H4 (cell line): ENCODE data around the gene SMIM29. TPM values are rescaled to one million over a fixed set of nuclear protein-coding genes. Genes with fewer than 3 reads are reported as not detected.
"Not testable (repeated sequence)": the region's sequence is repeated elsewhere in the genome, so short reads cannot be mapped to it uniquely, and the experiment has no call there.

Experiments used
- DNase-seq: peaks from one replicate; pipeline ENCODE4 v3.0.0-alpha.2; 2015; ENCODE audit warnings: low spot score
- total RNA-seq: library from RNA; depleted of rRNA; stranded (reverse); fragments of >200 nt; shearing (Covaris generic); gene quantifications from 2 replicates; pipeline ENCODE4 v1.2.3, GENCODE V29; 2014; rRNA removed

Gene SMIM29
- 46.4 and 61.4 TPM in 2 replicates for total RNA-seq

GRCh38 chr6:34248727-34249468, at the start of gene SMIM29:
Gene SMIM29 (minus strand): TSS chr6:34249006. CDS start chr6:34247791, 1,215 bp downstream.
- peak; percentile 86 for DNase-seq

GRCh38 chr6:34295721-34296120, 46.9 kb upstream of the SMIM29 start:
- no peak for DNase-seq

- DNase-seq = no peak
Measured at GRCh38 chr6:34292954-34293353, 44.1 kb upstream of the SMIM29 start.

- DNase-seq = no peak
Measured at GRCh38 chr6:34289137-34289536, 40.3 kb upstream of the SMIM29 start.

- no peak for DNase-seq
Measured at GRCh38 chr6:34288581-34288980, 39.8 kb upstream of the SMIM29 start.

GRCh38 chr6:34285448-34286164, 36.8 kb upstream of the SMIM29 start:
- DNase-seq = no peak

- DNase-seq = peak; percentile 17
Measured at GRCh38 chr6:34284563-34285447, 36.0 kb upstream of the SMIM29 start.

- DNase-seq = no peak
Measured at GRCh38 chr6:34281702-34282334, 33.0 kb upstream of the SMIM29 start.

- DNase-seq = no peak
Measured at GRCh38 chr6:34280216-34280615, 31.4 kb upstream of the SMIM29 start.

GRCh38 chr6:34278833-34279232, 30.0 kb upstream of the SMIM29 start:
- DNase-seq = no peak

- no peak for DNase-seq
Measured at GRCh38 chr6:34277763-34278112, 28.9 kb upstream of the SMIM29 start.

- no peak for DNase-seq
Measured at GRCh38 chr6:34276881-34277762, 28.3 kb upstream of the SMIM29 start.

- DNase-seq = no peak
Measured at GRCh38 chr6:34276191-34276590, 27.4 kb upstream of the SMIM29 start.

GRCh38 chr6:34275128-34275804, 26.5 kb upstream of the SMIM29 start:
- DNase-seq = no peak

GRCh38 chr6:34274129-34274528, 25.3 kb upstream of the SMIM29 start:
- DNase-seq = no peak

- DNase-seq = no peak
Measured at GRCh38 chr6:34273242-34273805, 24.5 kb upstream of the SMIM29 start.

GRCh38 chr6:34272013-34272926, 23.5 kb upstream of the SMIM29 start:
- DNase-seq = no peak

GRCh38 chr6:34269658-34270341, 21.0 kb upstream of the SMIM29 start:
- not testable (repeated sequence) for DNase-seq
